ENCODE data around the gene OR52D1. TPM values are rescaled to one million over a fixed set of nuclear protein-coding genes. Genes with fewer than 3 reads are reported as not detected.

Gene OR52D1
- not detected for polyA plus RNA-seq (ENCODE audit: insufficient read length in 4 of 4)

DNA sequence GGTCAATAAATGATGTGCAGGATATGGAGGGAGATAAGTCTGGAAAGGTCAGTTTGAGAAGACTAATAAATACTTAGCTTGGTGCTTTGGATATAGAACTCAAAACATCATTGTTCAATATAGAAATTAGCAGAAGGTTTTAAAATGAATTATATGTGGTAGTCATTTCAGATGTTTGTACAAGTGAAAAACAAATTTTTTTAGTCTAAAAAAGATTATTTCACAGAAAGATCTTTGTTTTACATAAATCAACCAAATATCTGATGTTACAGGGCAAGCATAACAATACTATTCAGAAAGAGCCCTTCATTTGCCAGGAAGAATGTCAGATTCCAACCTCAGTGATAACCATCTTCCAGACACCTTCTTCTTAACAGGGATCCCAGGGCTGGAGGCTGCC is at the start of gene OR52D1:
Gene OR52D1, plus strand, starts transcription at position 301 of the 400 bp plus-strand sequence. Its CDS starts 22 bp downstream, at position 323.
- DNase-seq (ENCODE audit: low read depth in 4 of 4, low spot score in 3 of 4): no peak

DNA sequence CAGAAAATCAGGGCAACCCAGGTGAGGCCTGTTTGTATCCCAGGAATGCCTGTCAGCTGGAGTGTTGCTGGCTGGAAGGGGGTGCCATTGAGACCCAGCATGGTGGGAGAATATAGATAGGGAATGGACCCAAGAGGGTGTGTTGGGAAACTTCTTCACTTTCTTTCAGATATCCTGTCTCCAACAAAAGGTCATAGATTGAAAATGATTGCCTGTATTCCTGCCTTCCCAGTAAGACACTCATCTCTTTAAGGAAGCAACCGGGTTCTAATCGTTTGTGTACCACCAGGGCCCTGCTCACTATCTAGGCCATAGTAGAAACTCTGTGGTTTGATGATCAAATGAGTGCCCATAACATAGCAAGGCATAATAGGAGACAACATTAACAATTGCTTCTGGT is 47.1 kb upstream of the OR52D1 start, which contains the start of gene OR51I1:
Gene OR51I1, minus strand, starts transcription at position 101 of the 400 bp plus-strand sequence. Its CDS starts 0 bp downstream, at position 101.
- DNase-seq (ENCODE audit: low read depth in 4 of 4, low spot score in 3 of 4): no peak

DNA sequence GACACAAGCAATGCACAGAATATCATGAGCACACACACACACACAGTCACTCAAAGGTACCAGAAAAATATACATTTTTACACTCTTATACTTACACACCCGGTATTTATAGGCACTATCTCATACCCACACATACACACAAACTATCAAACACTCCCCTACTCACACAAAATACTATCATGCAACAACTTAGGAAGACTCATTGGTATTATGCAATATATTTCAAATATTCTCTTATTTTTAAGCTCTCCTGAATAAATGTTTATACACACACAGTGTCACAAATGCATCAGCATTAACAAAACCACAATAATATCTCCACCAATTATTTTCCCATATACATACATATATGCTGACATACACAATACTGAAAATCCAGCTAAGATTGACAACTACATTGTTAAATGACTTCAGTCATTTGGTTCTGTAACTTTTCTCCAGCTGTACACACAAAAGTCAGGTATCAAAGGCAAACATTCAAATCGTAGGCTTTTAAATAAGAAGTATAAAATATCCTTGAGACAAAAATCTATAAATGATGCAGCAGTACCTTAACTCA is 44.6 kb upstream of the OR52D1 start:
- no peak for DNase-seq (ENCODE audit: low read depth in 4 of 4, low spot score in 3 of 4)

DNA sequence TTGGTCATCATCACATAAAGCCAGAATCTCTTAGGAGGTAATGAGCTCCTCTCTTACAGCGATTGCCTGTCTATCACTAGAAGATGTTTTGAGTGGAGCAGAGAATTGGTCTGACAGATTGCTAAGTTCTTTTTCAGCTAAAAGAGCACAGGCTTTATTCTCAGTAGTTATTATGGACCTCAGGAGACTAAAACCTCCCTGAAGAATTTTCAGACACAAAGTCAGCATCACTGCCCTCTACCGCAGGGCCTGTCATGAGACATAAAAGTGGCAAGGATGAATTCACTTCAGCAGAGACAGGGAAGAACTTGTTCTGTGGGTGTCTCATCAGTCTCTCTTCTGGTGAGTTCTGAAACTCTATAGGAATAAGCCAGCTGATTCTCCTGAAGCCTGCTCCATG is 39.5 kb upstream of the OR52D1 start, which contains the start of gene OR51I2:
Gene OR51I2, plus strand, starts transcription at position 301 of the 400 bp plus-strand sequence. CDS start 4,166 bp downstream, outside the sequence.
- no peak for DNase-seq (ENCODE audit: low read depth in 4 of 4, low spot score in 3 of 4)

DNA sequence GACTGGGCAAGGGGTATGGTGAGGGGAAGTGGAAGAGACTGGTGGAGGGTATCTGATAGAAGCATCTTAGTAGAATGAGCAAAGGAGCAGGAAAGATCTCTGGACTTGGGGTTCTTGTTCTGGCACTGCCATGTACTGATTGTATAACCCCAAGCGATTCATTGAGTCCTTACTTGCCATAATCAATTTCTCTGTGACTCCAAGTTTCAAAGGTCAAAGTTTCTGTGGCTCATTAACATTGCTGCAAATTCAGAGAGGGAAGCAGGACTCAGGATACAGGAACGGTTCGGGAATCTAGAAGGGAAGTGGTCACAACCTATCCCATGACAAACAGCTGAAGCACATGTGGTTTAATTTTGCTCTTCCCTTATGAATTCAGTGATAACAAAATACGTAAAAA is 39.1 kb upstream of the OR52D1 start:
- DNase-seq (ENCODE audit: low read depth in 4 of 4, low spot score in 3 of 4): no peak

DNA sequence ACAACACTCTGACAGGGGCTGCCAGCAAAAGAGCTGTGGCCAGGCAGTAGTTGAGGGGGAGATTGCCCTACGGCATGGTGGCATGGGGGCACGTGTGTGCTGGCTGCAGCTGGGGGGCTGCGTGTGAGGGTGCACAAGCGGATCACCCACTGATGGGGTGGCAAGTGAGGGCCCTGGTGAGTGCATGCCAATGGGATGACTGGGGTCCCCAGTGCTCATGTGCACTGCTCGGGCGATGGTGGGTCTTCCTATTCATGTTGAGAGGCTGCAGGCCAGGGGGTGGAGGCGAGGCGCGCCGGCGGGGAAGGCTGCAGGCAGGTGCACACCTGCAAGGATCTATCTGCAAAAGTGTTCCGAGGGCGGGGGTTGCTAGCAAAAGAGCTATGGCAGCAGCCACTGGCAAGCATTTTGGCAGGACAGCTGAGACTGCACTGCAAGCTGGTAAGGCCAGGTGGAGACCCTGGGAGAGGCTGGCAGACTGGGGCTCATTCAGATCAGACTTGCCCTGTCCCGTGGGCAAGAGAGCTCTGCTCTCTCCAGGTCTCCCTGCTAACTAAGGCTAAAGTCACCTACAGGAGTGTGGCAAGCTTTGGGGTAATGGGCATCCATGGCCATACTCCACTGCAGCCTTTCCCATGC is 27.4 kb upstream of the OR52D1 start:
- no peak for DNase-seq (ENCODE audit: low read depth in 4 of 4, low spot score in 3 of 4)

DNA sequence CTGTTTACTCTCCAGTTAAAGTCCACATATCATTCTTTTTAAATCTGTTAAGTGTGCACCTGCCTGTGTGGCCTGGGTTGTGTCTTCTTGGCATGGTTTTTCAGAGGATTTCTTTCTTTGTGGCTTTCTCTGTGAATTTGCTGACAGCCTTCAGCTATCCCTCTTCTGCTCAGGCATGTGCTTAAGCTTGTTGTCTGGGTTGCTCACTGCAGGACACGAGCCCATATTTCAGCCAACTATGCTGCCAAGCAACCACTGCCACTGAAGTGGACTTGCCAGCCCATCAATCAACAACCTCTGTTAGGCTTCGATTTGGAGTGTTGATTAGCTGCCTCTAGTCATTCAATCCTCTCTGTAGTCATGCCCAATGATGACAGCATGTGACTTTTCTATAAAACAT is 21.0 kb upstream of the OR52D1 start:
- no peak for DNase-seq (ENCODE audit: low read depth in 4 of 4, low spot score in 3 of 4)

DNA sequence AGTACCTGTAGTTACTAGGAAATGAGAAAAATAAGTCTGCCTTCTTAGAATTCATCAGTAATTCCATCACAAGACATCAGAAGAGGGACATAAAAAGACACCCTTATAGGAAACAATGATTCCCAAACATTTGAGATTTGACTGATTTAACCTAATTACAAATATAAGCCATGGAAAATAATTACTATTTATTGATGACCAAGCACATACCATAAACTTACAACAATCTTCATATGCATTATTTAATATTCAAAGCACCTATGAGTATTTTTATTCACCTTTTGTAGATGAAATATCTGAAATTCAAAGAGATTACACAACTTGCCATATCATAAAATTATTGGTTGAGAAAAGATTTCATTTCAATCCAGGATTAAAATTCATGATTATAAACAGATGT is 14.6 kb upstream of the OR52D1 start:
- DNase-seq (ENCODE audit: low read depth in 4 of 4, low spot score in 3 of 4): no peak

DNA sequence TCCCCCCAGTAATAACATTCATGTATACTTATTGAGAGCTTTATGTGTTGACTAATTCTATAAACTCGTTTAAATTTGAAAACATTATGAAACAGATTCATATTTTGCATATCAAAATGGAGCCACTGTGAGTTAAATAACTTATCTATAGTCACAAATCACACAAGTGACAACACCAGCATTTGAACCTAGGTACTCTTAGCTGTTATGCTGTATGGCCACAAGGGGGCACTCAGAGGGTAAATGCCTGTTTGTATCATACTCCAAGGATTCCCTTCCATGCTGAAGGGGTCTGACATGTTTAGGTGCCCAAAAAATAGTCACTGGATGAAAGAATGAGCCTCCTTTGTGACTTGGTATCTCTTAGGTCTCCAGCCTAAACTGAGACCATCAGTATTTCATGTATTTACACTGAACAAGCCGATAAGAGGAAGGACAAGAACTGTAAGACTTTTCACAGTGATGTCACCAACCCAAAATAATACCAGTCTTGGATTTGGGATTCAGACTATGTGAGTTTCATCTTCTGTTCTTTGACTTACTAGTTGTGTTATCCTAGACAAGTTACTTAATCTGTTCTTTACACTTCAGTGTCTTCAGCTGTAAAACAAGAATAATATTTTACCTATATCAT is 12.2 kb upstream of the OR52D1 start:
- DNase-seq (ENCODE audit: low read depth in 4 of 4, low spot score in 3 of 4): peak; percentile 4 to 21 (median 11)

DNA sequence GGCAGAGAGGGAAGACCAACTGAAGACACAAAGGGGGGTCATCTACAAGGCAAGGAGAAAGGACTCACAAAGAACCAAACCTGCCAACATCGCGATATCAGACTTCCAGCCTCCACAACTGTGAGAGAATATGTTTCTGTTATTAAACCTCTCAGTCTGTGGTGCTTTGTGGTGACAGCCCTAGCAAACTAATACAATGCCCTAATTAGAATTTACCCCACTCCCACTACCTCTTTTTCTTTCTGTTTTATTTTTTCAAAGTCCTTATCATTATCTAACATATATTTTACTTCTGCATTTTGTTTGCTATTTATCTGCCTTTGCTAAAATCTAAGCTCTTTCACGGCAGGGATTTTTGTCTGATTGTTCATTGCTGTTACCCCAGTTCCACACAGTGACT is 2.5 kb upstream of the OR52D1 start:
- DNase-seq (ENCODE audit: low read depth in 4 of 4, low spot score in 3 of 4): no peak

DNA sequence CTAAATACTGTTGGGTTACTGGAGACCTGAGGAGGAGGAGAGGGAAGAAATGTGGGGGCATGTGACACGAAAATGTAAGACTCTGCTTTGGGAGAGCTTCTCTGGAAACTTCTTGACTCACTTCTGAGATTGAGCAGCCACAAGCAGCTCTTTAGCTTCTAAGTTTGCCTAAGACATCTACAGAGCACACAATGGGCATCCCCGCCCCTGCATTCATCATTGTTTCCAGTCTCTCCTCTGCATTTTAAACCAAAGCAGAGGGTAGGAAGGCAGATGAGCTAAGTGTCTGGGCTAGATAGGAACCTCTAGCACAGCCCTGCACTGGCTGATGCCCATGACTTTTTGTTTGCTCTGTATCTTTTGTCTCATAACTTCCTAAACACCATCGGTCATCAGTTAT is 2.1 kb upstream of the OR52D1 start:
- no peak for DNase-seq (ENCODE audit: low read depth in 4 of 4, low spot score in 3 of 4)

DNA sequence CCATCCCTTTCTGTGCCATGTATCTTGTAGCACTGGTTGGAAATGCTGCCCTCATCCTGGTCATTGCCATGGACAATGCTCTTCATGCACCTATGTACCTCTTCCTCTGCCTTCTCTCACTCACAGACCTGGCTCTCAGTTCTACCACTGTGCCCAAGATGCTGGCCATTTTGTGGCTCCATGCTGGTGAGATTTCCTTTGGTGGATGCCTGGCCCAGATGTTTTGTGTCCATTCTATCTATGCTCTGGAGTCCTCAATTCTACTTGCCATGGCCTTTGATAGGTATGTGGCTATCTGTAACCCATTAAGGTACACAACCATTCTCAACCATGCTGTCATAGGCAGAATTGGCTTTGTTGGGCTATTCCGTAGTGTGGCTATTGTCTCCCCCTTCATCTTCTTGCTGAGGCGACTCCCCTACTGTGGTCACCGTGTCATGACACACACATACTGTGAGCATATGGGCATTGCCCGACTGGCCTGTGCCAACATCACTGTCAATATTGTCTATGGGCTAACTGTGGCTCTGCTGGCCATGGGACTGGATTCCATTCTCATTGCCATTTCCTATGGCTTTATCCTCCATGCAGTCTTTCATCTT is 414 bp downstream of the OR52D1 start:
- DNase-seq (ENCODE audit: low read depth in 4 of 4, low spot score in 3 of 4): no peak

DNA sequence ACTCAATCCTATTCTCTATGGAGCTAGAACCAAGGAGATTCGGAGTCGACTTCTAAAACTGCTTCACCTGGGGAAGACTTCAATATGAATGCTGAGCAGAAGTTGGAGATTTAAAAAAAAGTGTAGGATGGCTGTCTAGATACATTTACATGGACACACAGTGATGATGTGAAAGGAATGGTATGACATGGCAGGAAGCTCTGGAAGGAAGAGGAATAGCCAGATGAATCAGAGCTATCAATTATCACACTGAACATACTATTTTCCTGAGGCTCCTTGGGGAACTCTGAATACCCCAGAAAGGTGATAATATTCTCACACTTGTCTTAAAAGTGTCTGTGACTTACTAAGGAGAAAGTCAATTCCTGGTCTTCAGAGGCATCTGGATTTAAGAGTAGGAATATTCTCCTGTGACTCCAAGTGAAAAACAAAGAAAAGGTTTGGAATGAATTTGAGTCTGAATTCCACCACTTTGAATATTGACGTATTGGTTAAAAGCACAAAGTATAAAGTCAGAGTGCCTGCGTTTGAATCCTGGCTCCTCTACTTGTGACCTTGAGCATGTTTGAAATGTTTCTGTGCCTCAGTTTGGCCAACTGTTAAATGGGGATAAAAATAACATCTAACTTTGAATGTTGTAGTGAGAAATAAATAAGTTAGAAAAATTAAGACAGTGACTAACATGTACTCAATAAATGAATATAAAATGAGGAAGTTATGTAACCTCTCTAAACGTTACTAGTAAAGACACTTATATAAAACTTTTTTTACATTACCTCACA is 1.3 kb downstream of the OR52D1 start:
- DNase-seq (ENCODE audit: low read depth in 4 of 4, low spot score in 3 of 4): no peak

DNA sequence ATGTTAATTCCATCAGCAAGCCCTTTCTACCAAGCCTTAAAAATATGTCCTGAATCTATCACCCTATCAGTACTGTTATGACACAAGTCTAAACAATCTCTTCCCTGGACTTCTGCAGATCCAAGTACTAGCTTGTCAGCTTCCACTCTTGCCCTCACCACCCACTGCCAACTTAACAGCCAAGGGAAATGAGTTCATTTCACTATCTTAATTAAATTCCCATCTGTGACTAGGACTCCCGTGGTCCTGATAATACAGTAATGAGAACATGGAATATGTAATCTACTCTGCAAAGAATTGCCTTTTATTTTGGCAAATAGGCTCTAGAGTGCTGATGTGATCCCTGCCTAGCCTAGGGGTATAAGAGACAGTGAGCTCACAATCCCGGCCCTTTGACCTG is 11.2 kb downstream of the OR52D1 start:
- no peak for DNase-seq (ENCODE audit: low read depth in 4 of 4, low spot score in 3 of 4)

DNA sequence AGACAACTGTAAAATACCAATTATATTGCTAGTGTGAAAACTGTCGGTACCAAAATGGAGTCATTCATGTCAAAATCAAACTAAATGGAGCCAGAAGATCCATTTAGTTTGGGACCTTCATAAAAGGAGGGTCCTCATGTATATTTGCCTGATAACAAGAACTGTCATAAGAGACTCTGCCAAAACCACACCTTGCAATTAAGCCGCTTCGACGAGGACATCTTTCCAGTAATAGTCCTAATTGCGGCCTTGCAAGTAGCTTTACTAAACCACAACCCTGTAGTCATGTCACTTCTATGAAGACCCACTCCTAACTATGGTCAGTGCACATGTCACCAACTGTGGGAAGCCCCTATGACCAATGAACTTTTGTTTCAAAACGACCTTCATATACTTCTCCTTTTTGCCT is 11.9 kb downstream of the OR52D1 start:
- no peak for DNase-seq (ENCODE audit: low read depth in 4 of 4, low spot score in 3 of 4)

DNA sequence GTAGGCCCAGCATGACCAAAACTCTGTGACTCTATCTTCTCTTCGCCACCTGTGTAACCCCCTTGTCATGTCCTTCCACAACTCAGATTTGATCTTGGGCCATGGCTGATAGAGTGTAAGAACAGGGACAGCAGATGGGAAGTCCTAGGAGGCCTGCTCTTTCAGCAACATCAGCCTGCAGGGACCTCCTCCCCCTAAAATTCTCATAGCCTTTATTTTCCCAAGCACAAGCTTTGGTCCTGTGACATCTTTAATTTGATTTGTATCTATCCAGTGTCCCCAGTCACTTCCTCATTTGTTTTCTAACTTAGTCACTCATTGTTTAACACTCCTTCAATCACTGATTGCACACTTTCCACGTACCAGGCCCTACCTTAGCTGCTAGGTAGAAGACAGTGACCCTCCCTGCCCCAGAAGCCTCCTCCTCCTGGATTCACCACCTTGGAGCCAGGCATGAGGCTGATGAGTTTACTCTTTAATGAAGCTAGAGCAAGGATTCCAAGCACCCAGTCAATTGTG is 16.0 kb downstream of the OR52D1 start:
- DNase-seq (ENCODE audit: low read depth in 4 of 4, low spot score in 3 of 4): peak in 2 of 4 donors; percentile 8 to 13

DNA sequence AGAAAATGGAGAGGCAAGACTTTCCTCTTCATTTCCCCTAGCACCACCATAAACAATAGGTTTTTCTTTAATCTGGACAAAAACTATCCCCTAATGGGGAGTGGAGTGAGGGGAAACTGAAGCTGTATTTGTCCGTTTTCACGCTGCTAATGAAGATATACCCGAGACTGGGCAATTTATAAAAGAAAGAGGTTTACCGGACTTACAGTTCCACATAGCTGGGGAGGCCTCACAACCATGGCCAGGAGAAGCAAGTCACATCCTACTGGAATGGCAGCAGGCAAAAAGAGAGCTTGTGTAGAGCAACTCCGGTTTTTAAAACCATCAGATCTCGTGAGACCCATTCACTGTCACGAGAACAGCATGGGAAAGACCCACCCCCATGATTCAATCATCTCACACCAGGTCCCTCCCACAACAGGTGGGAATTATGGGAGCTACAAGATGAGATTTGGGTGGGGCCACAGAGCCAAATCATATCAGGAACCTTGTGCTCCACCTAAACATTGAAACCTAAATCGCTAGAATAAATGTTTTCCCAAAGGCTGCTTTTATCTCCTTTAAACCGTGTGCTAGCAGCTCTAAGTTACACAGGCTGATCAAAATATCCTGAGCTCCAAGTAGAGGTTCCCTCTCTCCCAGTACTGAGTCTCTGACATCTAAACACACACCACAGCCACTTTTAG is 17.0 kb downstream of the OR52D1 start:
- no peak for DNase-seq (ENCODE audit: low read depth in 4 of 4, low spot score in 3 of 4)

DNA sequence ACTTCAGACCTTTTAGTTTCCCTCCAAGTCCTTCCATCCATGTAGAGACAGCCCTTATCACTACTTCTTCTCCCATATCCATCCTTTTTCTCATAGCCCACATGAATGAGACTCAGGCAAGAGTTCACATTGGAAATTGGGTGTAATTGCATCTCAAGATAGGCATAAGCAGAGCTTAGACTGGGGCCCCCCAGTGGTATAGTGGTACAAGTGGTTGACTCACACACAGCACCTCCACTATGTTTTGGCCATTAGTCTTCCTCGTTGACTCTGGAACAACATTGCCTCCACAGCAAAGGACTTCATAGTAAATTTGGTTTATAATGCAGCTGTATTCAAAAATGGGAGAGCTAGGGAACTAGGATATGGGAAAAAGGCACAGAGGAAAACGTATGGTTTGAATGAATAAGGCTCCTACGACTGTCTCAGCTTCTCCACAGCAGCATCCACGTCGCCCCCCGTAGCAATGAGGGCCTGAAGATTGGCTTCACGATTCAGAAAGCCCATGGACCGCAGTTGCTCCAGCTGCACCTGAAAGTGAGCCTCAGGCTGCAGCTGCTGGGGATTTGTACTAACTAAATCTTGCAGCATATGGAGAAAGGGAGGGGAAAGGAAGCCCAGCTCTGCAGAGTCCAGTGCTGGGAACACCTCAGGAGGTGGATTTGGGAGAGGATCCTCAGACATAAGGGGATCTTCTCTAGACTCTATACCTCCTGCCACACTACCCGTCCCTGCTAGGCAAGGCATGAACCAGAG is 18.9 kb downstream of the OR52D1 start:
- DNase-seq (ENCODE audit: low read depth in 4 of 4, low spot score in 3 of 4): no peak

DNA sequence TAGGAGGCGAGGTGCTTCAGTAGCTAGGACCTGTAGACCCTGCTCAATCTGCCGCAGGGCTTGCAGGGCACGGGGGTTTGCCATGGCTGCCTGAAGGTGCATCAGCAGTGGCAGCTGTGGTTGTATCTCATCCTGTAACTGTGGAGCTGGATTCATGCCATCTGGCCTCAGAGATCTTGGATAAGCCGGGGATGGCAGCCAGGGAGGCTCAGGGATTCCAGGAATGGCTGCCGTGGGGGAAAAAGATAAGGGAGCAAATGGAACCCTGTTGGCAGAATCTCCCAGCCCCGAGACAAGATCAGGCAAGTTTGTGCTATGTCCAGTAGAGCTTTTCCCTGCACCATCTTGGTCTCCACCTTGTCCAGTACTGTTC is 19.4 kb downstream of the OR52D1 start:
- DNase-seq (ENCODE audit: low read depth in 4 of 4, low spot score in 3 of 4): no peak

Measured in right renal pelvis (tissue), 4 donors.